HG03025 (cell line): Measurements from ENCODE around the gene AMH.

Experiments used
- ATAC-seq: cut with Tn5 transposase; IDR thresholded peaks from one replicate; pipeline ENCODE4 v1.9.1; 2021; ENCODE audit warnings: mild to moderate bottlenecking, moderate library complexity; ENCODE audit not compliant: unreplicated experiment, low FRiP score

Gene AMH

DNA sequence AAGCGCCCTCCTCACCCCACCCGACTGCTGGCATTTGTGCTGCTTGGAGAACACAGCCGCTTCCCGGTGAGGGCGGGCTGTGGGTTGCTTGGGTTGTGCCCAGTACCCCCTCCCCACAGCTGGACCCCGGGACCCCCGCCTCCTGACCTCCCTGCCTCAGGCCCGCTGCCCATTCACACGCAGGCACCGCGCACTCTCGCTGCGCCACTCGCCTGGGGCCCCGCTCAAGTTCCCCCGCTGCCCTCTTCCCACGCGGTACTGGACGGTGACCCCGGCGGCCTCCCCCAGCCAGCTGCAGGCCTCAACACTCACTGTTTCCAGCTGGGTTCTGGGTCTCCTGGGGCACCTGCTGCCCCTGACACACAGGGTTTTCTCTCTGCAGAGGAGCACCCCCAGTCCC is 29.4 kb upstream of the AMH start:
- no peak for ATAC-seq

DNA sequence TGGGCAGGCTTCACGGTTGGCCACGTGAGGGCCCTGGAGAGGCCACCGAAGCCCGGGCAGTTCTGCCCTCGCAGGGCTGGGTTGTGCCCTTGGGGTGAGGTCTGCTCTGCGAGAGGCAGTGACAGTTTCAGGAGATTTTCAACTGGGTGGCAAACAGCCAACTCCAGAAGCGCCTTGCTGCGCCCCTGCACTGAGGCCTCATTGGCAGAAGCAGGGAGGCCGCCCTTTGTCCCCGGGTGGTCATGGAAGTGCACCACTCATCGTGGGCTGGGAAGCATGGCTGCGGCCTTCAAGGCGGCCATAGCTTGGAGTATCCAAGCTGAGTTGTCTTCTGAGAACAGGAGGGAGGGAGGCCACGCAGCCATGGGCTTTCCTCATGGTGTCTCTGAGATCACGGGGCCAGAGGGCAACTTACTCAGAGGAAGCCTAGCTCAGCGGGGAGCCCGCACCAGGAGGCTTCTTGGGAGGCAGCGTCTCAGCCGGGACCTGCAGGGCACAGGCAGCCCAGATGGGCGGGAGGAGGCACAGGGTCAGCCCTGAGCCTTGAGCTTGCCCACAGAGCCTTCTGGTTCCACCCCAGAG is 27.8 kb upstream of the AMH start:
- ATAC-seq, result no peak

DNA sequence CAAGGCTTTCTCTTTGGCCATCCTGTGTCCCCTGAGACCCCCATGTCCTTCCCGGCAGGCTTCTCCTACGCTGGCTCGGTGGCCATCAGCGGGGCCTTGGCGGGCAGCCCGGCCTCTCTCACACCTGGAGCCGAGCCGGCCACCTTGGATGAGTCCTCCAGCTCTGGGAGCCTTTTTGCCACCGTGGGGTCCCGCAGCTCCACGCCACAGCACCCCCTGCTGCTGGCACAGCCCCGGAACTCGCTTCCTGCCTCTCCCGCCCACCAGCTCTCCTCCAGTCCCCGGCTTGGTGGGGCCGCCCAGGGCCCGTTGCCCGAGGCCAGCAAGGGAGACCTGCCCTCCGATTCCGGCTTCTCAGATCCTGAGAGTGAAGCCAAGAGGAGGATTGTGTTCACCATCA is 27.2 kb upstream of the AMH start:
- no peak for ATAC-seq

DNA sequence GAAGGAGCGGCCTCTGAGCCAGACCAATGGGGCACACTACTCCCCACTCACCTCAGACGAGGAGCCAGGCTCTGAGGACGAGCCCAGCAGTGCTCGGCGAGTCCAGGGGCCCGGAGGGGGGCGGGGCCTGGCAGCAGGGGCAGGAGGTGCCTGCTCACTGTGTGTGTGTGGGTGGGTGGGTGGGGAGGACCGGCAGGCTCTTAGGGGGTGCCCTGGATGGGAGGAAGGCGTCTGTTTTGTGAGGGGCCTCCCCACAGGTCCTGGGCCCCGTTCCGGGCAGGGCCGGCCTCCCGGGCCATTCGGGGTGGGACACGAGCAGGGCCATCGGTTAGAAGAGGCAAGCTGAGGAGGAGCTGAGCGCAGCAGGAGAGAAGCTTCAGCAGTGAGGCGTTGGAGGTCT is 25.7 kb upstream of the AMH start:
- no peak for ATAC-seq

DNA sequence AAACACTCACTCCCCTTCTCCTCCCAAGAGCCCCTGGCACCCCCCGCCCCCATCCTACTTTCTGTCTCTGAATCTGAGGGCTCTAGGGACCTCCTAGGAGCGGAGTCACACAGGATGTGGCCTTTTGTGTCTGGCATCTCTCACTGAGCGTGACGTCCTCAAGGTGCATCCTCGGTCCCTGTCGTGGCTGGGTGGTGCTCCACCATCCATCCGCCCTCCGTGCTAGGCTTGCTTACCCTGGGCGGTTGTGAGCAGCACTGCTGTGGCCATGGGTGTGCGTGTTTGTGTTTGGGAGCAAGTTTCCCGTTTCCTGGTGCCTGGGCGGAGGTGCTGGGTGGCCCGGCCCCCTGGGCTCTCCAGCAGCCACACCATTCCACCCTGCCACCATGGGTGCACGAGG is 25.2 kb upstream of the AMH start:
- ATAC-seq, result no peak

DNA sequence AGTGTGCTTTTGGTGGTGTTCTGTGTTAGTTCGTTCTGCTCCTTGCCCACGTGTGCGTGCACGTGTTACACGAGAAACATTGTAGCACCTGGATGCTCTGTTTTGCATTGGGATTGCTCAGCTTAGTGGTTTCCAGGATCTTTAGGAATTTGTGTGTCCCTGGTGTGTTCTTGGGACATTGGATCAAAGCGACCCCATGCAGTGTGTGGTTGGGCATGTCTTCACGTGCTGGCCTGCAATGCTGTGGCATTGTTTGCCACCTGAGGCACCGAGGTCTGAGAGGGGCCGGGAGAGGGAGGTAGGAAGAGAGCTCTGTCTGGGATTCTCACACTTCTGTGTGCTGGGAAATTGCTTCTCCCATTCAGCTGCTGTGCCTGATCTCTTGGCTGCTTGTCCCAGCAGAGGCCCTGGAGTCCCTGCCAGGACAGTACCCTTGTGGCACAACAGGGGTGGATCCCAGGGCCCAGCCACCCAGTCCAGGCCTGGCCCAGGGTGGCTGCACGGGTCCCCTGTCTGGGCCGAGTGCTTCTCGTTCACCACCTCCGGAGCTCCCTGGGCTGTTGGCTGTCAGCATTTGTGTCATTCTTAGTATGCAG is 24.3 kb upstream of the AMH start:
- ATAC-seq, result no peak

DNA sequence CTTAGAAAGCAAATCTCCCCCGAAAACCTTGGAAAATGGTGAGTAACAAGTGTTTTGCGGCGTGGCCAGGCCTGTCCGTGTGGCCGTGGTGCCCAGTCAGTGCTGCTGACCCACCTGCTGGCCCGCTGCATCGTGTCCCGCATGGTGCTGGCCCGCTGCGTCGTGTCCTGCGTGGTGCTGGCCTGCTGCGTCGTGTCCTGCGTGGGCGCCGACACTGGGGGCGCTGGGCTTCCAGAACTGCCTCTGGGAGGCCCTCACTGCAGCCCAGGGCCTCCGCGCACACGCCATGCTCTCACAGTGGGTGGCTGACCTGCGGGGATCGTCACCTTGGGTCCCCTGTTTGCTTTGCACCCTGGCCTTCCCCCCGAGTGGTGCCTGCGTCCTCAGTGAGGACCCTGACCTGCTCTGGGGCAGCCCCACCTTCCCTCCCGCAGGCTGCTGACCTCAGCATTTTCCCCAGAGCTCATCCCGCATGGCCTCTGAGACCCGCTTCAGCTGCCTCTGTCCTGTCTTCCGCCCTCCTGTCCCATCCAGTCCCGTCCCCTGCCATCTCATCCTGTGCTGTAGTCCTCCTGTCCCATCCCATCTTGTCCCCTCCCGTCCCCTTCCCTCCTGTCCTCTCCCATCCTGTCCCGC is 23.6 kb upstream of the AMH start:
- ATAC-seq, result no peak

DNA sequence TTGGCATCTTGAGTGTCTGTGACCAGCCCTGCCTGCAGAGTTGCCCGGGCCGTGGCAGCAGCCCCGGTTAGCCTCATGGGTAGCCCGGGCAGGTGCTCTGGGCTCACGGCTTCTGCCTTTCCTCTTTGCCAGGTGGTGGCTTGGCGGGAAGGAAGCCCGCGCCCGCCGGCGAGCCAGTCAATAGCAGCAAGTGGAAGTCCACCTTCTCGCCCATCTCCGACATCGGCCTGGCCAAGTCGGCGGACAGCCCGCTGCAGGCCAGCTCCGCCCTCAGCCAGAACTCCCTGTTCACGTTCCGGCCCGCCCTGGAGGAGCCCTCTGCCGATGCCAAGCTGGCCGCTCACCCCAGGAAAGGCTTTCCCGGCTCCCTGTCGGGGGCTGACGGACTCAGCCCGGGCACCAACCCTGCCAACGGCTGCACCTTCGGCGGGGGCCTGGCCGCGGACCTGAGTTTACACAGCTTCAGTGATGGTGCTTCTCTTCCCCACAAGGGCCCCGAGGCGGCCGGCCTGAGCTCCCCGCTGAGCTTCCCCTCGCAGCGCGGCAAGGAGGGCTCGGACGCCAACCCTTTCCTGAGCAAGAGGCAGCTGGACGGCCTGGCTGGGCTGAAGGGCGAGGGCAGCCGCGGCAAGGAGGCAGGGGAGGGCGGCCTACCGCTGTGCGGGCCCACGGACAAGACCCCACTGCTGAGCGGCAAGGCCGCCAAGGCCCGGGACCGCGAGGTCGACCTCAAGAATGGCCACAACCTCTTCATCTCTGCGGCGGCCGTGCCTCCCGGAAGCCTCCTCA is 22.9 kb upstream of the AMH start:
- ATAC-seq, result no peak

DNA sequence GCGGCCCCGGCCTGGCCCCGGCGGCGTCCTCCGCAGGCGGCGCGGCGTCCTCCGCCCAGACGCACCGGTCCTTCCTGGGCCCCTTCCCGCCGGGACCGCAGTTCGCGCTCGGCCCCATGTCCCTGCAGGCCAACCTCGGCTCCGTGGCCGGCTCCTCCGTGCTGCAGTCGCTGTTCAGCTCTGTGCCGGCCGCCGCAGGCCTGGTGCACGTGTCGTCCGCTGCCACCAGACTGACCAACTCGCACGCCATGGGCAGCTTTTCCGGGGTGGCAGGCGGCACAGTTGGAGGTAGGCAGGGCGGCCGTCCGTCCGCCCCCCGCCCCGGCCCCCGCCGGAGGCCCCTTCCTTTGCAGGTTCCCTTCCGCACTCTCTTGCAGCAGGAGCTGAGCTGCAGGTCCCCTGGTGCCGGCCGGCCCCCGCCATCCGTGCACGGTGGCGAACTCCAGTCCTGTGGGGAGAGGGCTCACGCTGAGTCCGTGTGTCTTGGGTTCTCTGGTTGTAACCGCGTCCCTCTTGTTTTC is 22.2 kb upstream of the AMH start:
- no peak for ATAC-seq

DNA sequence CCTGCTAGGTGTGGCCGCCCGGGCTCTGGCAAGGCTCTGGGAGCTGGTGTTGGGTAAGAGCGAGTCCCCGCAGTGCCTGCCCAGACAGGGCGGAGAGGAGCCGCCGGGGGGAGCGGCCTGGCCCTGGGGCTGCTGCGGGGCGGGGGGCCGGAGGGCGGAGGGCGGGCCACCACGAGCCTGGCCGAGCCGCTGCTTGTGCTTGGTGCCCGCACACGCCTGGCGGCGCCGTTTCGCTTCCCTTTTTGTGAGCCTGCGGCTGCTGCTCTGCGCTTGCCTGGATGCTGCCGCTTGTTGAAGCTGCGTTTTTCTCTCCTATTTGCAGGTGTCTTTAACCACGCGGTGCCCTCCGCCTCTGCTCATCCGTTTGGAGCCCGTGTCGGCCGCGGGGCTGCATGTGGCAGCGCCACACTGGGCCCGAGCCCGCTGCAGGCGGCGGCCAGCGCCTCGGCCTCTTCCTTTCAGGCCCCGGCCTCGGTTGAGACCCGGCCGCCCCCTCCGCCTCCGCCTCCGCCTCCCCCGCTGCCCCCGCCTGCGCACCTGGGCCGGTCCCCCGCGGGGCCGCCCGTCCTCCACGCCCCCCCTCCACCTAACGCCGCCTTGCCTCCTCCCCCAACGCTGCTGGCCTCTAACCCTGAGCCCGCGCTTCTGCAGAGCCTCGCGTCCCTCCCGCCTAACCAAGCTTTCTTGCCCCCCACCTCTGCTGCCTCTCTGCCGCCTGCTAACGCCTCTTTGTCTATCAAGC is 21.5 kb upstream of the AMH start:
- no peak for ATAC-seq

DNA sequence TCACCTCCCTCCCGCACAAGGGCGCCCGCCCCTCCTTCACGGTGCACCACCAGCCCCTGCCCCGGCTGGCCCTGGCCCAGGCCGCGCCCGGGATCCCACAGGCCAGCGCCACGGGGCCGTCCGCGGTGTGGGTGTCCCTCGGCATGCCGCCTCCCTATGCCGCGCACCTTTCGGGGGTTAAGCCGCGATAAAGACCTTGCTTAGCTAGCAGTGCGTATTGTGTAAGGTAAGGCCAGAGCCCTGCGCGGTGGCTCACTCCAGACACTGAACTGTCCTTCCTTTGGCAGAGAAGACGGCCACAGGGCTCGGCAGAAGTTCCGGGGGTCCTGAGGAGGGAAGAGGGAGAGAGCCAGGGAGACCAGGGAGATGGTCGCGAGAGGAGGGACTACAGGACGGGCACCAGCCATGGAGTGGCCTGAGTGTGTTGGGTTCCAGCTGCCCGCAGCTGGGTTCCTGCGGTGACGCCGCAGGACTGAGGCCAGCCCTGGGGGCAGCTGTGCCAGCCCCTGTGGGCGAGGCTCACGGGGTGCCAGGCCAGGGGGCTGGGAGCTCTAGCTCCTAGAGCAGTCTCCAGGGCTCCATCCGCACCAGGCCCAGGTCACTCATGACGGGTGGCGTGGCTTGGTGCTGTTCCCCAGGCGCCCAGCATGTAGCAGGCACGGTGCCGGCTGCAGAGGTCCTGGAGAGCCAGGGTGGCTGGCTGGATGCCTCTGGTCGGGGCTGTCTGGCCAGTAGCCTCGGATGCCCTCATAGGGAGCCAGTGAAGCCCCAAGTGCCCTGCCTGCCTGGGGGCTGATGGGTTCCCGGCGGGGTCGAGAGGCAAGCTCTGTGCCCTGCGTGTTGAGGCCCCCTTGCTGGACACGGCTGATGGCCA is 20.7 kb upstream of the AMH start:
- ATAC-seq, result no peak

DNA sequence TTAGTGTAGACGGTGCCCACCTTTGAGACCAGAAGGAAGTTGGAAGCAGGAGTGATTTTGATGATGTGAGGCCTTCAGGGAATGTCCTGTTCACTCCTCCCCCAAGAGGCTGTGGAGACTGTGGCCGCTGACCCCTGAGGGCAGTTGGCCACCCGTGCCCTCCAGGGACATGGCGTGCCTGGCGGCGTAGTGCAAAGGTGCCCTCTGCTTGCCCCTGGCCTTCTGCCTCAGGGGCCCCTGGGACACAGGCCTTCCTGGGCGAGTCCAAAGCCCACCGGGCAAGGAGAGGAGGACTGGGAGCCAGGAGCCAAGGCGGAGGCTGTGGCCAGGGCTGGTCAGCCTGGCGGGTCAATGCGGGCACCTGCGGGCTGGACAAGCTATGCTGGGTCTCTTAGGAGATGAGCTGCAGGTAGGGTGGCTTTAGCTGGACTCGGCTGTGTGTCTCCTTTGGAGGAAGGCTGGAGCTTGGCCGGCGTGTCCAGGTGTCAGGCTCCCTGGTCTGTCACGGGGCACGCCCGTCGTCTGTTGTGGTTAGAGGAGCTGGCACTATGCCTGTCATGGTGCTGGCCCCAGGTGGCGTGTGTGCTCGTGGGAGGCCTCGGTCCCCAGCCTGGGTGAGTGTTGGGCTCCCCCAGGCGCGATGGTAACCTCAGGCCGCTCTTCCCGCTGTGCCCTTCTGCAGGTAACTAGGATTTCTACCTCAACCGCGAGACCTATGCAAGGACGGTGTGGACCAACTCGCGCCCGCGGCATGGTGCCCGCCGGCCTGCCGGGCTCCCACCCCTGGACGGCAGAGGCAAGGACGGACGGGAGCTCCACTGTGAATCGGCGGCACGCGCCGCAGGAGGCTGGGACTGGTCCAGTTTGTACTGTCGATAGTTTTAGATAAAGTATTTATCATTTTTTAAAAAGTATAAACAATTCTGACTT is 19.8 kb upstream of the AMH start:
- no peak for ATAC-seq

DNA sequence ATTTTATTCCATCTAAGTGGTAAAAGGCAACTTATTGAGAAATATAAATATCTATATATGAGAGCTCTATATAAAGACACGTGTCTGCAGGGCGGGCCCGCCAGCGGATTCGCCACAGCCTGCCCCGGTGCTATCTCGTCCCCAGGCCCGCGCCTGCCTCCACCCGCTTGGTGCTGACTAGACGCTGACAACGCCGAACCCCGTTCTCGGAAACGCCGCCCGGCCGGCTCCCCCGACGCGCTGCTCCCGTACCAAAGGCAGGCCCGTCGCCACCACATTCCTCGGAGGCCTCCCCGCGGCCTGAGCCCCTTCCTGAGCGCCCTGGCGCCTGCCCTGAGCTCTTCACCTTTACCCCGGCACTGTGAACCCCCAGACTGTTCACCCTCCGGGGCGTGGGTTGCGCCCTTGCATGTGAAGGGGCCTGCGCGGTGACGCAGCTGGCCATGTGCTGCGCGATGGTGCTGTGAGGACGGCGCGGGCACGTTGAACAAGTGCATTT is 19.0 kb upstream of the AMH start:
- ATAC-seq, result no peak

DNA sequence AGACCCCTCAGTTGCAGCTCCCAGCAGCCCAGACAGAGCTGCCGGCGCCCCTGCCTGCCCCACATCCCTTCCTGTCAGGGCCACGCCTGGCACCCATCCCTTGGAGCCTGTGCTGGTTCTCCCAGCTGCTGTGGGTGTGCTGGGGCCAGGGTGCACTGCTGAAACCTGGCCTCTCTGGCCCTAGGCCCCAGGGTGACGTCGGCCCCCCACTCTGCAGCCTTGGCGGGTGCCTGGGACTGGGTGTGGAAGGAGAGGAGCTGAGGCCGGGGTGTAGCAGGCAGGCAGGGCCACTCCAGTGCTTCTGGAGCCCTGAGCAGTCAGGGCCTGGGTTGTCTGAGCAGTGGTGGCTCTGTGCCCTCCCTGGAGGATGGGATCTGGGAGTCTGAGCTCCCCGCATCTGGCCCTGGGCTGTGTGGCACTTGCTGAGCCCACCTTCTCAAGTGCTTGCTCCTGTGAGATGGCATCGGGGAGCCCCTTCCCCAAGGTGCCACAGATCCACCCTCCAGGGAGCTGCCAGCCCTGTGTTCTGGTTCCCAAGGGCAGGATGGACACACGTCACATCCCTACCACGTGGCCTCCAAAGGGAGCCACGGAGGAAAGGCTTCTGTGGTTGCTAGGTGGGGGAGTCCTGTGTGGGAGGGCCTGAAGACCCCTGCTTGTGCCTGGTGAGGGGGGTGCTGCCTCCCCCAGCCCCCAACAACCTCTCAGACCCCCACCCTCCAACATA is 18.2 kb upstream of the AMH start:
- ATAC-seq, result no peak

DNA sequence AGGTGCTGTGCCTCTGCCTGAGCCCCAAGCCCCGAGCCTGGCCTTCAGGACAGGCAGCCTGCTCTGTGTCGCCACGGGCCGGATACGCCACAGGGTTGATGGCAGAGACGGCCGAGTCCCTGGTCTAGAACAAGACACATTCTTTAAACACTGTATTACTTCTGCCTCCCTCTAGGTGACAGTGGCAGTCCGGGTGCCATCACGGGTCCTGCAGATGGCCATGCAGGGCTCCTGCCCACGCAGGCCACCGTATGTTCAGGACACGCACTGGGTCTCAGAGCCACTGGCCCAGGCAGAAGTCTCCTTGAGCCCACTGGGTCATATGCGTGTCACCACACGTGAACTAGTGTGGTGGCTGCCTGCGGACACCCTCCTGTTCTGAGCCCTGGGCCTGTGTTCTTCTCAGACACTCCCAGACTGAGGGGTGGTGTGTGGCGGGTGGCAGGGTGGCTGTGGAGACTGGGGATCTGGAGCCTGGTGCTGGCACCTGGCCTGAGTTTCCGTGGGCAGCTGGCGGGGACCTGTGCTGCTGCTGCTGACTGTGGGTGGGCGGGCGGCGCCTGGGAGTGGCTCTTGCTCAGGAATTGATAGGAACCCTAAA is 17.4 kb upstream of the AMH start:
- ATAC-seq, result no peak

DNA sequence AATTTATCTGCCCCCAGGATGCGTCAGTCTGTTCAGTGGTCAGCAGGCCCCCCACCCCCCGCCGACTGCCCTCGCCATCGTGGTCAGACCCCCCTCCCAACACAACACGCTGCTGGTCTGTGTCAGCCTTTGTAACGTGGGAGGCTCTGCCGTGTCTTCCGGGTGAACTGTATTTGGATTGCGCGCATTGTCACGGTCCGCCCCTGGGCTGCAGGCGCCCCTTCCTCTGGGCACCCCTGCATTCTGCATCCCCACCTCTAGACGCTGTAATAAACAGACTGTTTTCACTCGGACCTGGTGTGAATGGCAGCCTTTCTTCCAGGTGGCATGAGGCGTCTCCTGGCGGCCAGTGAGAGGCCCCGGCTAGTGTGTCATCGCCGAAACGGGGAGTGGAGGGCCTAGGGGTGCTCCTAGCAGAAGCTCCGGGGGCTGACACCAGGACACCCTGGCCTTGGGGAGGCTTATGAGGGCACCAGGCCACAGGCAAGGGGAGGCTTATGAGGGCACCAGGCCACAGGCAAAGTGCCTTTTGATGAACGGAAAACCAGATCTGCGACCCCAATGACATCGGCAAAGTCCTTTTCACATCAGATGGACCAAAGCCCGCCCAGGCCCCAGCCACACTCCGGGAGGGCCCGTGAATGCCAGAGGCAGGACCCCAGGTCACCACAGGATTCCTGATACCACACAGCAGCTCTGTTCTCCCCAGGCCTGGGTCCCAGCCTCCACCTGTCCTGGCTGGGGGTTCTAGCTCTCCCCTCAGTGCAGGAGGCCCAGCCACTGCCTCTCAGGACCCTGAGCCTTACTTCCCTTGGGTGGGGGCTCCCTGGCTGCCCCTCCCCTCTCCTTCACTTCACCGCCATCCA is 16.6 kb upstream of the AMH start:
- ATAC-seq, result no peak
